ENCODE measurements around the gene S1PR2. TPM values are rescaled to one million over a fixed set of nuclear protein-coding genes. Genes with fewer than 3 reads are reported as not detected.

The S1PR2 gene
- total and polyA plus RNA-seq, 9 of the 15 experiments (the other 6 are each of a cell fraction or from before 2014, with no cell fraction given) = 1.5 to 3.9 (median 2.0) TPM

DNA sequence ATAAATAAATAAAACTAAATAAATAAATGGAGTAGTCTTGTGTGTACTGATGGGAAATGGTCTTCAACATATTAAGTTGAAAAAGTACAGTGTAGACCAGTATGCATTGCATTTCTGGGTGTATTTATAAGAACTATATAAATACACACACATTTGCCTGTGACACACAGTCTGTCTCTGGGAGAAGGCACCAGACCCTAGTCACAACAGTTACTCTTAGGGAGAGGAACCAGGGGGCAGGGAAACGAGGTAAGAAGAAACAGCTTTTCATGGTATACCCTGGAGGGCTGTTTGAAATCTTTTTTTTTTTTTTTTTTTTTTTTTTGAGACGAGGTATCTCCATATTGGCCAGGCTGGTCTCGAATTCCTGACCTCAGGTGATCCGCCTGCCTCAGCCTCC, 2.8 kb upstream of the S1PR2 start (continued):
- TF ChIP-seq ZNF23 (CRISPR knock-in tag; IDR thresholded peaks at IDR 0.05) = no peak
- TF ChIP-seq NR2C1 (IDR thresholded peaks at IDR 0.05) = no peak
- TF ChIP-seq NR2C1 (tag; IDR thresholded peaks at IDR 0.05) = no peak
- no peak for TF ChIP-seq PRPF4 (IDR thresholded peaks at IDR 0.05; ENCODE audit: insufficient read depth, low read depth, low read length, poor library complexity, severe bottlenecking)
- TF ChIP-seq, protein P1, sequence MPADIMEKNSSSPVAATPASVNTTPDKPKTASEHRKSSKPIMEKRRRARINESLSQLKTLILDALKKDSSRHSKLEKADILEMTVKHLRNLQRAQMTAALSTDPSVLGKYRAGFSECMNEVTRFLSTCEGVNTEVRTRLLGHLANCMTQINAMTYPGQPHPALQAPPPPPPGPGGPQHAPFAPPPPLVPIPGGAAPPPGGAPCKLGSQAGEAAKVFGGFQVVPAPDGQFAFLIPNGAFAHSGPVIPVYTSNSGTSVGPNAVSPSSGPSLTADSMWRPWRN (IDR thresholded peaks at IDR 0.05; ENCODE audit: low read depth) = no peak
- no peak for TF ChIP-seq ZNF785 (CRISPR knock-in tag; IDR thresholded peaks at IDR 0.05)
- TF ChIP-seq RB1 (IDR thresholded peaks at IDR 0.05; ENCODE audit: low read depth) = no peak
- TF ChIP-seq, protein P2, sequence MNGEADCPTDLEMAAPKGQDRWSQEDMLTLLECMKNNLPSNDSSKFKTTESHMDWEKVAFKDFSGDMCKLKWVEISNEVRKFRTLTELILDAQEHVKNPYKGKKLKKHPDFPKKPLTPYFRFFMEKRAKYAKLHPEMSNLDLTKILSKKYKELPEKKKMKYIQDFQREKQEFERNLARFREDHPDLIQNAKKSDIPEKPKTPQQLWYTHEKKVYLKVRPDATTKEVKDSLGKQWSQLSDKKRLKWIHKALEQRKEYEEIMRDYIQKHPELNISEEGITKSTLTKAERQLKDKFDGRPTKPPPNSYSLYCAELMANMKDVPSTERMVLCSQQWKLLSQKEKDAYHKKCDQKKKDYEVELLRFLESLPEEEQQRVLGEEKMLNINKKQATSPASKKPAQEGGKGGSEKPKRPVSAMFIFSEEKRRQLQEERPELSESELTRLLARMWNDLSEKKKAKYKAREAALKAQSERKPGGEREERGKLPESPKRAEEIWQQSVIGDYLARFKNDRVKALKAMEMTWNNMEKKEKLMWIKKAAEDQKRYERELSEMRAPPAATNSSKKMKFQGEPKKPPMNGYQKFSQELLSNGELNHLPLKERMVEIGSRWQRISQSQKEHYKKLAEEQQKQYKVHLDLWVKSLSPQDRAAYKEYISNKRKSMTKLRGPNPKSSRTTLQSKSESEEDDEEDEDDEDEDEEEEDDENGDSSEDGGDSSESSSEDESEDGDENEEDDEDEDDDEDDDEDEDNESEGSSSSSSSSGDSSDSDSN (IDR thresholded peaks at IDR 0.05; ENCODE audit: borderline replicate concordance in 1 of 2, low read depth in 2 of 2, low read length in 2 of 2) = no peak
- TF ChIP-seq XRCC4 (IDR thresholded peaks at IDR 0.05; ENCODE audit: extremely low read depth, insufficient read depth, insufficient read length) = no peak
- TF ChIP-seq, protein P3, sequence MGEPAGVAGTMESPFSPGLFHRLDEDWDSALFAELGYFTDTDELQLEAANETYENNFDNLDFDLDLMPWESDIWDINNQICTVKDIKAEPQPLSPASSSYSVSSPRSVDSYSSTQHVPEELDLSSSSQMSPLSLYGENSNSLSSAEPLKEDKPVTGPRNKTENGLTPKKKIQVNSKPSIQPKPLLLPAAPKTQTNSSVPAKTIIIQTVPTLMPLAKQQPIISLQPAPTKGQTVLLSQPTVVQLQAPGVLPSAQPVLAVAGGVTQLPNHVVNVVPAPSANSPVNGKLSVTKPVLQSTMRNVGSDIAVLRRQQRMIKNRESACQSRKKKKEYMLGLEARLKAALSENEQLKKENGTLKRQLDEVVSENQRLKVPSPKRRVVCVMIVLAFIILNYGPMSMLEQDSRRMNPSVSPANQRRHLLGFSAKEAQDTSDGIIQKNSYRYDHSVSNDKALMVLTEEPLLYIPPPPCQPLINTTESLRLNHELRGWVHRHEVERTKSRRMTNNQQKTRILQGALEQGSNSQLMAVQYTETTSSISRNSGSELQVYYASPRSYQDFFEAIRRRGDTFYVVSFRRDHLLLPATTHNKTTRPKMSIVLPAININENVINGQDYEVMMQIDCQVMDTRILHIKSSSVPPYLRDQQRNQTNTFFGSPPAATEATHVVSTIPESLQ (CRISPR knock-in tag; IDR thresholded peaks at IDR 0.05) = no peak
- no peak for TF ChIP-seq NUFIP1 (IDR thresholded peaks at IDR 0.05; ENCODE audit: partially characterized antibody)
- no peak for TF ChIP-seq FOXA1 (IDR thresholded peaks at IDR 0.05; ENCODE audit: borderline replicate concordance)

All from K562 (cell line).